Measurements from ENCODE around the gene TESPA1. TPM values are rescaled to one million over a fixed set of nuclear protein-coding genes. Genes with fewer than 3 reads are reported as not detected.

TESPA1 gene
- total RNA-seq, 2 donors from 2014 or later: 51.1 to 91.7 TPM

DNA sequence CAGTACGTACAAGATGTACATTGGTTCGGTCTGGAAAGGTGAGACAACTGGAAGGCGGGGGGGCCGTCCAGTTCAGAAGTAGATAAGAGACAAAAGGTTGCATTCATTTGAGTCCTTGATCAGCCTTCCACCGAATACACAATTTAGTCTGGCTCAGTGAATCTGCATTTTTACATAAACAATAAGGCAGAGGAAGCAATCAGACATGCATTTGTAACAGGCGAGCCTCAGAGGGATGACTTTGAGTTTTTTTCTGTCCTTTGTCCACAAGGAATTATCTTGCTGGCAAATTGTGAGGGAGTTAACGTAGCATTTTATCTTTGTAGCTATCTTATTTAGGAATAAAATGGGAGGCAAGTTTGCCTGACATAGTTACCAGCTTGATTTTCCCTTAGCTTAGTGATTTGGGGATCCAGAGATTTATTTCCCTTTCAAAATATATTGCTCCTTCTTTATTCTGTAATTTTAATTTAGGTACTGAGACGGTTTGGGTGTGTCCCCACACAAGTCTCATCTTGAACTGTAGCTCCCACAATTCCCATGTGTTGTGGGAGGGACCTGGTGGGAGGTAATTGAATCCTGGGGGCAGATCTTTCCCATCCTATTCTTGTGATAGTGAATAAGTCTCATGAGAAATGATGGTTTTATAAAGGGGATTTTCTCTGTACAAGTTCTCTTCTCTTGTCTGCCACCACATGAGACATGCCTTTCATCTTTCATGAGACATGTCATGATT is 59.4 kb downstream of the TESPA1 start:
- H3K36me3 Mint-ChIP-seq (ENCODE audit: low read depth): no peaks in the 10 kb centered on the region
- no peaks in the 10 kb centered on the region for H3K27me3 Mint-ChIP-seq
- peaks cover 4% of the 10 kb centered on the region for H3K4me1 Mint-ChIP-seq
- no peak overlapping the region for H3K4me3 Mint-ChIP-seq
- no peak overlapping the region for H3K27ac Mint-ChIP-seq
- H3K9me3 Mint-ChIP-seq: peaks cover 4% of the 10 kb centered on the region
- no peak for ATAC-seq (replicated peaks)

DNA sequence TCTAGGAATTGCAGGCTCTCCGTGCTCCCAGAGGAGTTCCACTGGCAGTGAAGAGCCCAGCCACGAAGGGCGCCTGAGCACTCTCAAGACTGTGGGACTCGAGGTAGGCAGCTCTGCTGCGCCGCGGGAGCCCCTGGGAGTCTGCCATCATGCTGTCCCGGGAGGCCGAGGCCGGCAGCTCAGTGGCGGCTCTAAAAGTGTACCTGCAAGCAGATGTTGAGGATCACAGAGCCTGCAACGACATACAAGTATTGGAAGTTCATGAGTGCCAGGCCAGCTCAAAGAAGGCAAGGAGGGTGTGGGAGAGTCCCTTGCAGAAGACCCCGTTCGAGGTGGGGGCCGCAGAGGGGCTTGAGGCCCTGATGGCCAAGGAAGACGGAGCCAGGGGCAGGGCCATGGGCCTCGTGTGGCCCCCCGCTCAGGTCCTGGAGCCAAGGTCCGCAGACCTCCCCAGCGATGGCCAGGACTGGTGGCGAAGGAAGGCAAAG is 67.5 kb downstream of the TESPA1 start:
- no peak overlapping the region for H3K4me3 Mint-ChIP-seq
- H3K27ac Mint-ChIP-seq: no peak overlapping the region
- H3K36me3 Mint-ChIP-seq (ENCODE audit: low read depth): no peaks in the 10 kb centered on the region
- no peaks in the 10 kb centered on the region for H3K4me1 Mint-ChIP-seq
- H3K27me3 Mint-ChIP-seq: no peaks in the 10 kb centered on the region
- ATAC-seq (replicated peaks): no peak
- no peaks in the 10 kb centered on the region for H3K9me3 Mint-ChIP-seq

Other genes starting within 250 kb of the TESPA1 start
- gene MUCL1, start 130.2 kb downstream of the TESPA1 start, total RNA-seq: not detected
- not detected for gene NEUROD4, start 35.2 kb upstream of the TESPA1 start, total RNA-seq
- not detected for gene OR9K2, start 141.6 kb upstream of the TESPA1 start, total RNA-seq
- not detected for gene OR10A7, start 236.3 kb upstream of the TESPA1 start, total RNA-seq